Ectodermal cell (in vitro differentiated cells): ENCODE data around the gene SGCD.

Experiments
- H3K27ac ChIP-seq: 2 replicates; pipeline ENCODE4 v1.7.0; 2013; ENCODE audit warnings: mild to moderate bottlenecking, low read depth, low read length; ENCODE audit not compliant: insufficient read depth, poor library complexity, severe bottlenecking
- H3K27me3 ChIP-seq: 2 replicates; pipeline ENCODE4 v1.7.0; 2013; ENCODE audit warnings: mild to moderate bottlenecking, low read length; ENCODE audit not compliant: insufficient read depth, control insufficient read depth, poor library complexity, severe bottlenecking
- H3K36me3 ChIP-seq: one replicate; pipeline ENCODE4 v1.7.0; 2013; ENCODE audit warnings: low read length; ENCODE audit not compliant: control insufficient read depth, insufficient read depth
- H3K4me1 ChIP-seq: one replicate; pipeline ENCODE4 v1.7.0; 2013; ENCODE audit warnings: low read length; ENCODE audit not compliant: control insufficient read depth, insufficient read depth
- H3K4me3 ChIP-seq: 2 replicates; pipeline ENCODE4 v1.7.0; 2013; ENCODE audit warnings: low read depth, low read length, control low read depth; ENCODE audit not compliant: insufficient read depth
- H3K9me3 ChIP-seq: 2 replicates; pipeline ENCODE4 v1.7.0; 2013; ENCODE audit warnings: mild to moderate bottlenecking, low read length, moderate library complexity; ENCODE audit not compliant: control insufficient read depth
- WGBS, 2 experiments: methylation state at CpG; one replicate each; pipeline ENCODE4 v1.1.7; 2013; ENCODE audit warnings: missing lambda C conversion rate in 2 of 2; 5-methylcytosine and 5-hydroxymethylcytosine counted together

SGCD gene

DNA sequence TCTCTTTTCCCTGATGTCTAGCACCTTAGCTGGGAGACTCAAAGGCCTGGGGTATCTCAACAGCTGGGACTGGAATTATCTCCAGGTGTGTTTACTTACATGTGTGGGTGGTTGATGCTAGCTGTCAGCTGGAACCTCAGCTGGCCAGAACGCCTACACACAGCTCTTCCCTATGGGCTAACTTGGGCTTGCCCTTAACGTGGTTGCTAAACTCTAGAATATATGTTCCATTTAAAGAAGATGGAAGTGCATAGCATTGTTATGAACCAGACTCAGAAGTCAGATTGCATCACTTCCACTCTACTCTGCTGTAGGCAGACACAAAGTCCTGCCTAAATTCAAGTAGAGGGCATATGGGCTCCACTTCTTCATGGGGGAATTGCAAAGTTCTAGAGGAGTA is 29.3 kb downstream of the SGCD start:
- Histone ChIP-seq H3K4me1 (no peaks in the 10 kb centered on the region), H3K36me3 (no peaks in the 10 kb centered on the region), H3K9me3 (no peaks in the 10 kb centered on the region), H3K27ac (no peak overlapping the region), H3K27me3 (no peaks in the 10 kb centered on the region), H3K4me3 (no peak overlapping the region)
- WGBS, 2 experiments, result 95 to 100% methylated on average over 2 of the region's 2 CpGs

- Histone ChIP-seq H3K4me1 (no peaks in the 10 kb centered on the region), H3K27ac (no peak overlapping the region), H3K36me3 (no peaks in the 10 kb centered on the region), H3K27me3 (no peaks in the 10 kb centered on the region), H3K9me3 (no peaks in the 10 kb centered on the region), H3K4me3 (no peak overlapping the region)
- WGBS, 2 experiments, result 94 to 97% methylated on average over 1 of the region's 1 CpG
Observed at GRCh38 chr5:156359476-156359875, 32.5 kb downstream of the SGCD start.

GRCh38 chr5:156361436-156362109 is 34.6 kb downstream of the SGCD start:
- H3K36me3 ChIP-seq, result no peaks in the 10 kb centered on the region
- 93 to 96% methylated on average over 3 of the region's 3 CpGs for WGBS, 2 experiments
- peaks cover 6% of the 10 kb centered on the region for H3K4me1 ChIP-seq
- H3K27ac ChIP-seq, result no peak overlapping the region
- no peaks in the 10 kb centered on the region for H3K27me3 ChIP-seq
- H3K9me3 ChIP-seq, result no peaks in the 10 kb centered on the region
- no peak overlapping the region for H3K4me3 ChIP-seq

GRCh38 chr5:156363861-156364260 is 36.9 kb downstream of the SGCD start:
- Histone ChIP-seq H3K27ac (no peak overlapping the region), H3K36me3 (no peaks in the 10 kb centered on the region), H3K4me1 (peaks cover 9% of the 10 kb centered on the region), H3K4me3 (no peak overlapping the region), H3K27me3 (no peaks in the 10 kb centered on the region), H3K9me3 (no peaks in the 10 kb centered on the region)
- 82 to 100% methylated on average over 2 of the region's 2 CpGs for WGBS, 2 experiments

- Histone ChIP-seq H3K27ac (no peak overlapping the region), H3K27me3 (no peaks in the 10 kb centered on the region), H3K9me3 (no peaks in the 10 kb centered on the region), H3K36me3 (no peaks in the 10 kb centered on the region), H3K4me3 (no peak overlapping the region), H3K4me1 (peaks cover 9% of the 10 kb centered on the region)
Observed at GRCh38 chr5:156366521-156366920, 39.6 kb downstream of the SGCD start.

DNA sequence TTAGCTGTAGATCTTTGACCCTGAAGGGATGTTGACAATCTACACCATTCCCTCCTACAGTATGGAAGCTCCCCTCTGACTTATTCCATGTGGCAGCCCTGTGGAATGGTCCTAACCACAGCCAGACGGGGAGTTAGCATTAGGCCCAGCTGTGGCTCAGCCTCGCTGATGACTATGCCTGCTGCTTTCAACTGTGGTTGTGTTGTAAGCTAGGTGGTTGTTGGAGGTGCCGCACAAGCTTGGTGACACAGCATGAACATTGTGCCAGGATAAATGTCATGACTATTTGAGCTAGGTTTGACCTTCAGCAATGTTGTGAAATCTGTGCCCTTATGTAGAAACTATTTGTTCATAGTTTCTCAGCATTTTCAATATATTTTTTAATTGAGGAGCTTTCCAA is 40.6 kb downstream of the SGCD start:
- Histone ChIP-seq H3K4me3 (no peak overlapping the region), H3K9me3 (no peaks in the 10 kb centered on the region), H3K4me1 (peaks cover 9% of the 10 kb centered on the region), H3K36me3 (no peaks in the 10 kb centered on the region), H3K27ac (no peak overlapping the region), H3K27me3 (no peaks in the 10 kb centered on the region)
- 85 to 90% methylated on average over 3 of the region's 3 CpGs for WGBS, 2 experiments

DNA sequence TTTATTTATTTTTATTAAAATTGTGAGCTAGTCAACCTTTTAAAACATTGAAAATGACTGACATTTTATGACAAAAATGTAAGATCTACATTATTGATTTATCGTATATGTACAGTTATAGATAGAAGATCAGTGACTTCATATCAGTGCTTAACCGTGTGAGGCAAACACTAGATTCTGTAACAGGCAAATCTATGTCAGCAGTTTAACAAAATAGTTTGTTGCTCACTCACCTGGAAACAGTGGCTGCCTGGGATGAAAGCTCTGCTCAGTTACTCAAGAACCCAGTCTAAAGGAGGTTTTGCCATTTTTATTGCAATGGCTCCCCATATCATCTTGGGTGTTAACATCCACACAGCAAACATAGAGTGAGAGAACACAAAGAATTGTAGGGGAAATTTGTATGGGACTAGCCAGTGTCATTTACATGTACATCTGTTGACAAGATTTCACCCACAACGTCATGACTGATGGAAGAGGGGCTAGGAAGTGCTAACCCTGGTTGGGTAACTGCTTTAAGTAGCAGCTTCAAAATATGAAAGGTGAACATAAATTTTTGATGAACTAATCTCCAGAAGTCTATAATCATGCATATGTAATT is 49.0 kb downstream of the SGCD start:
- H3K36me3 ChIP-seq, result no peaks in the 10 kb centered on the region
- no peak overlapping the region for H3K27ac ChIP-seq
- no peaks in the 10 kb centered on the region for H3K27me3 ChIP-seq
- no peak overlapping the region for H3K4me3 ChIP-seq
- H3K4me1 ChIP-seq, result no peaks in the 10 kb centered on the region
- 90 to 96% methylated on average over 3 of the region's 3 CpGs for WGBS, 2 experiments
- H3K9me3 ChIP-seq, result no peaks in the 10 kb centered on the region

- no peaks in the 10 kb centered on the region for H3K4me1 ChIP-seq
- H3K9me3 ChIP-seq, result no peaks in the 10 kb centered on the region
- no peaks in the 10 kb centered on the region for H3K36me3 ChIP-seq
- H3K4me3 ChIP-seq, result no peak overlapping the region
- H3K27ac ChIP-seq, result no peak overlapping the region
- H3K27me3 ChIP-seq, result no peaks in the 10 kb centered on the region
Observed at GRCh38 chr5:156376751-156377150, 49.8 kb downstream of the SGCD start.

DNA sequence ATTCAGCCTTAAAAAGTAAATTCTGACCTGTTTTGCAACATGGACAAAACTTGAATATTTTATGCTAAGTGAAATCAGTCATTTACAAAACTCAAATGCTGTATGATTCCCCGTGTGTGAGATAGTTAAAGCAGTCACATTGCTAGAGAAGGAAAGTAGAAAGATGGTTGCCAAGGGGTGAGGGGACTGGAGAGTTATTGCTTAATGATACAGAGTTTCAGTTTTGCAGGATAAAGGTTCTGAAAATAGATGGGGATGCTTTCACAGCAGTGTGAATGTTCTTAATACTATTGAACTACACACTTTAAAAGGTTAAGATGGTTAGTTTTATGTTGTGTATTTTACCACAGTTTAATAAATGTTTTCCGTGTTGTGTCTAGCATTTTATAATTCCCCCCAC is 51.2 kb downstream of the SGCD start:
- no peak overlapping the region for H3K27ac ChIP-seq
- H3K4me1 ChIP-seq, result no peaks in the 10 kb centered on the region
- H3K9me3 ChIP-seq, result no peaks in the 10 kb centered on the region
- WGBS, 2 experiments, result 75 to 84% methylated on average over 2 of the region's 2 CpGs
- H3K36me3 ChIP-seq, result no peaks in the 10 kb centered on the region
- no peaks in the 10 kb centered on the region for H3K27me3 ChIP-seq
- H3K4me3 ChIP-seq, result no peak overlapping the region

DNA sequence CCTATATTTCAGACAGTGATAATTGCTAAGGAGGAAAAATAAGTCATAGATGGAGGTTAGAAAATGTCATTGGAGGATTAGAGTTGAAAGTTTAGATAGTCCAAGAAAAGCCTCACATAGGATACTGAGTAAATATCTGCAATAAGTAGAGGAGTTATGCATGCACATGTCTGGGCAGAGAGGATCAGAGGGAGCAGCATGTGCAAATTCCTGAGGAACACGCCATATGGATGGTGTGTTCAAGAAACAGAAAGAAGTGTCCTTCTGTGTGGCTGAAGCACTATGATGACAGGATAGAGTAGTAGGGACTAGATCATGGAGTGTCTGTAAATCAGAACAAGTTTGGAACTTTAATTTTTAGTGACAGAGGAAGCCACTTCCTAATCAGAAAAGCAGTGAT is 52.2 kb downstream of the SGCD start:
- Histone ChIP-seq H3K27ac (no peak overlapping the region), H3K4me1 (no peaks in the 10 kb centered on the region), H3K9me3 (no peaks in the 10 kb centered on the region), H3K4me3 (no peak overlapping the region), H3K36me3 (no peaks in the 10 kb centered on the region), H3K27me3 (no peaks in the 10 kb centered on the region)
- 89 to 99% methylated on average over 1 of the region's 1 CpG for WGBS, 2 experiments
